Subcutaneous abdominal adipose tissue (tissue), 5 donors: ENCODE data around the gene SLC39A1.
A peak's percentile ranks its signal among the peaks of the same experiment; 100 is the strongest.

Experiments
- H3K27ac ChIP-seq: one replicate; pipeline ENCODE4 v1.7.0; 2013; ENCODE audit warnings: low read depth, mild to moderate bottlenecking, inconsistent platforms, low read length, moderate library complexity
- H3K27me3 ChIP-seq, 5 donors: one replicate each; pipeline ENCODE4 v1.7.0; 2013; ENCODE audit warnings: low read length in 5 of 5, inconsistent platforms in 1 of 5; ENCODE audit not compliant: control insufficient read depth in 5 of 5, insufficient read depth in 4 of 5
- H3K36me3 ChIP-seq, 5 donors: one replicate each; pipeline ENCODE4 v1.7.0; 2013; ENCODE audit warnings: low read length in 5 of 5; ENCODE audit not compliant: control insufficient read depth in 5 of 5, insufficient read depth in 5 of 5
- H3K4me1 ChIP-seq, 5 donors: one replicate each; pipeline ENCODE4 v1.7.0; 2013; ENCODE audit warnings: low read length in 5 of 5, mild to moderate bottlenecking in 3 of 5, moderate library complexity in 1 of 5; ENCODE audit not compliant: control insufficient read depth in 5 of 5, insufficient read depth in 5 of 5
- H3K4me3 ChIP-seq, 5 donors: one replicate each; pipeline ENCODE4 v1.7.0; 2013; ENCODE audit warnings: low read length in 5 of 5, low read depth in 1 of 5
- H3K9ac ChIP-seq, 5 donors: one replicate each; pipeline ENCODE4 v1.7.0; 2013; ENCODE audit warnings: low read length in 5 of 5, mild to moderate bottlenecking in 4 of 5, moderate library complexity in 3 of 5
- H3K9me3 ChIP-seq, 5 donors: one replicate each; pipeline ENCODE4 v1.7.0; 2013; ENCODE audit warnings: low read length in 5 of 5; ENCODE audit not compliant: control insufficient read depth in 5 of 5
- donor health status: healthy.
- donor health status: healthy.
- donor health status: healthy.
- donor health status: healthy.
- donor health status: healthy.

SLC39A1 gene

DNA sequence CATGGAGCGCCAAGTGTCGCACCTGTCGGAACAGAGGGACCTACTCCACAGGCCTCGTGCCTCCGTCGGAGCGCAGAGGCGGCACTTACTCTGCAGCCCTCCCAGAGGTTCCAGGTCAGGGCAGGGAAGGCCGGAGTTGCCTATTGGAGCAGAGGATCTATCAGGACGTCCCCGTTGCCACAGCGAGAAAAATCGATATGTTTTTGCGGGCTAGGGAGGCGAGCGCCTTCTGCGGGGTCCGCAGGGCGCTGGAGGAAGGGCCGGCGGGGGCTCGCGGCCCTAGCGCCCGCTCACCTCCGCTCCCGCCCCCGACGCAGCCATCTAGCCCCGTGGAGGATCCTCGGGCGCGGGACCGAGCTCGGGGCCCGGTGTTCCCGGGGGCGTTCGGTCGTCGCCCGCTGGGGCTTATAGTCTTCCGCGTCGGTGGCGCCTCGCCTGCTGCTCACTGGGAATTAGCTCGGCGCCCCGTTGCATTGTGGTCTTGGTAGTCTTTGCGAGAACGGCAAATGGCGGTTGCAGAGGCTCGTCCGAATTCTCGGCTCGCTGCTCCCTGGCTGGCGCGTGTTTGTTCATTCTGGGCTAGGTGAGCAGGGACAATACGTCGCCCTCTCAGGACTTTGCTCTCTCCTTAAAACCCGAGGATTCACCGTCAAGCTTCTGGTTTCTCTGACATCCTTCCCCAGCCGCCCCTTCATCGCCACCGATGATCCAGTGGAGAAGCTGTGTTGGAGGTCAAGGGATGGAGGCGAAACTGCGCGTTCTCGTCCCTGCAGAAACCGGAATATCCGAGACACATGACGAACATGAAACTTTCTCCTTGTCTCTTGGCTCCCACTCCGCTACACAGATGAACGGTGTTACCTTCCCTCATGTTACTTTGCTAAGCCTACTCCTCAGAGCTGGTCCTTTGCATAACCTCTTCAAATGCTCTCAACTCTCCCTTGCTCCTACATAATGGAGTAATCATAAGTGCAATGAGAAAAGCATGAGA lies 14.2 kb upstream of the SLC39A1 start, which contains the start of gene JTB:
TSS of gene JTB (minus strand) at position 425 of the 991 bp plus-strand sequence. CDS start at position 3, 422 bp downstream.
- H3K4me1 ChIP-seq, result peaks cover 0 to 35% (median 25%) of the 10 kb centered on the region in 5 donors
- H3K36me3 ChIP-seq, result peaks cover 5 to 35% (median 33%) of the 10 kb centered on the region in 5 donors
- no peaks in the 10 kb centered on the region for H3K9me3 ChIP-seq
- peak within 1 kb of the TSS; percentile 83 for H3K27ac ChIP-seq
- peak within 1 kb of the TSS; percentile 95 to 97 (median 96) for H3K4me3 ChIP-seq
- H3K9ac ChIP-seq, result peak within 1 kb of the TSS; percentile 89 to 99 (median 97)
- H3K27me3 ChIP-seq, result no peaks in the 10 kb centered on the region

DNA sequence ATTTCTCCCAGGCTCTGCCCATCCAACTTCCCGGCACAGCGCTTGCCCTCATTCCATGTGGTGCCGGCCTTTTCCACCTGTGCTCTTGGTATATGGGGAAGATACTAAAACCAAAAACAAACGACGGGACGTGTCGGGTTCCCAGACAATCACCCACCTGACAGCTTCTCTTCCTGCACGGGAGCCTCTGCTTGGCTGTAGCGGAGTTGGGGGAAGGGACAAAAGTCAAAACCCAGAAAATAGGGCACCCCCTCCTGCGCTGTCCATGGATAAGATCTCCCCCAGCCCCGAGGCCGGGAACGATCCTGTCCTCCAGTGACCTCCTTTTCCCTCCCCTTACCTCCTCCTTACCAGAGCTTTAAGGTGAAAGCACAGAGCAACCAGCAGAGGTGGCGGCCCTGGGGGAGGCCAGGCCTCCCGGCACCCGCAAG lies 13.5 kb upstream of the SLC39A1 start:
- Histone ChIP-seq H3K27me3 (no peaks in the 10 kb centered on the region), H3K9ac (peak overlapping the region; percentile 89 to 99 (median 97)), H3K4me1 (peaks cover 0 to 35% (median 25%) of the 10 kb centered on the region in 5 donors), H3K27ac (peak overlapping the region; percentile 83), H3K36me3 (peaks cover 5 to 32% (median 29%) of the 10 kb centered on the region in 5 donors), H3K9me3 (no peaks in the 10 kb centered on the region), H3K4me3 (peak overlapping the region; percentile 81 to 97 (median 96))

- H3K9me3 ChIP-seq, result no peaks in the 10 kb centered on the region
- no peak overlapping the region for H3K4me3 ChIP-seq
- H3K27ac ChIP-seq, result no peak overlapping the region
- peaks cover 0 to 34% (median 25%) of the 10 kb centered on the region in 5 donors for H3K4me1 ChIP-seq
- peaks cover 5 to 28% (median 27%) of the 10 kb centered on the region in 5 donors for H3K36me3 ChIP-seq
- H3K27me3 ChIP-seq, result no peaks in the 10 kb centered on the region
- no peak overlapping the region for H3K9ac ChIP-seq
Measured at GRCh38 chr1:153973525-153973924, 10.2 kb upstream of the SLC39A1 start.

GRCh38 chr1:153973071-153973470 lies 9.7 kb upstream of the SLC39A1 start:
- no peak overlapping the region for H3K9ac ChIP-seq
- H3K9me3 ChIP-seq, result no peaks in the 10 kb centered on the region
- H3K4me3 ChIP-seq, result no peak overlapping the region
- peaks cover 5 to 28% (median 27%) of the 10 kb centered on the region in 5 donors for H3K36me3 ChIP-seq
- H3K27me3 ChIP-seq, result no peaks in the 10 kb centered on the region
- no peak overlapping the region for H3K27ac ChIP-seq
- peaks cover 0 to 34% (median 26%) of the 10 kb centered on the region in 5 donors for H3K4me1 ChIP-seq

- Histone ChIP-seq H3K9me3 (no peaks in the 10 kb centered on the region), H3K36me3 (peaks cover 5 to 23% (median 21%) of the 10 kb centered on the region in 5 donors), H3K4me1 (peaks cover 0 to 31% (median 23%) of the 10 kb centered on the region in 5 donors), H3K27ac (no peak overlapping the region), H3K27me3 (no peaks in the 10 kb centered on the region), H3K4me3 (no peak overlapping the region), H3K9ac (no peak overlapping the region)
Measured at GRCh38 chr1:153970346-153970745, 7.0 kb upstream of the SLC39A1 start.

DNA sequence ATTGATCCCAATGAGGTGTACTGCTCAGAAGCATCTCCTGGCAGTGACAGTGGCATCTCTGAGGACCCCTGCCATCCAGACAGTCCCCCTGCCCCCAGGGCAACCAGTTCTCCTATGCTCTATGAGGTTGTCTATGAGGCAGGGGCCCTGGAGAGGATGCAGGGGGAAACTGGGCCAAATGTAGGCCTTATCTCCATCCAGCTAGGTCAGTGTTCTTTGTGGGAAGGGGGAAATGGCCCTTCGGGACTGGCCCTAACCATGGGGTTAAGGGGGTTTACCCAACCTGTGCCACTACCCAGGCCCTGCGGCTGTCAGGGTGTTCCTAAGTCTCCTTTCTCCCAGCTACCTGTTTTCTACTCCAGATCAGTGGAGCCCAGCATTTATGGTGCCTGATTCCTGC lies 5.6 kb upstream of the SLC39A1 start:
- no peaks in the 10 kb centered on the region for H3K9me3 ChIP-seq
- peak overlapping the region in 1 of 5 donors; percentile 78 for H3K4me3 ChIP-seq
- peaks cover 0 to 12% (median 11%) of the 10 kb centered on the region in 5 donors for H3K36me3 ChIP-seq
- peak overlapping the region in 1 of 5 donors; percentile 46 for H3K9ac ChIP-seq
- H3K27ac ChIP-seq, result no peak overlapping the region
- peaks cover 0 to 35% (median 27%) of the 10 kb centered on the region in 5 donors for H3K4me1 ChIP-seq
- H3K27me3 ChIP-seq, result no peaks in the 10 kb centered on the region

DNA sequence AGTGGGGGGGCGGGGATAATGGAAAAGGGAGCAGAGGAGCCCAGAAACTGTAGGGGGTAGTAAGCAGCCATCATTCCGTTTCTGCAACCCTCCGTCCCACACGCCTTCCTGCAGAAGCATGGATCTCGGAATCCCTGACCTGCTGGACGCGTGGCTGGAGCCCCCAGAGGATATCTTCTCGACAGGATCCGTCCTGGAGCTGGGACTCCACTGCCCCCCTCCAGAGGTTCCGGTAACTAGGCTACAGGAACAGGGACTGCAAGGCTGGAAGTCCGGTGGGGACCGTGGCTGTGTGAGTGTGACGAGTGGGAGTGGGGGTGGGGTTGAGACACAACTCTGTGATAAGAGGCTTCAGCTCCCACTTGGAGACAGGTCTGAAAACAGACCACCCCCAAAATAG lies 5.1 kb upstream of the SLC39A1 start:
- Histone ChIP-seq H3K27ac (peak overlapping the region; percentile 92), H3K9ac (peak overlapping the region in 2 of 5 donors; percentile 46 to 77), H3K36me3 (peaks cover 0 to 7% (median 5%) of the 10 kb centered on the region in 5 donors), H3K9me3 (no peaks in the 10 kb centered on the region), H3K27me3 (no peaks in the 10 kb centered on the region), H3K4me3 (peak overlapping the region; percentile 64 to 81 (median 78)), H3K4me1 (peaks cover 0 to 40% (median 30%) of the 10 kb centered on the region in 5 donors)

- peak overlapping the region; percentile 92 for H3K27ac ChIP-seq
Measured at GRCh38 chr1:153968000-153968363, 4.6 kb upstream of the SLC39A1 start.

GRCh38 chr1:153967107-153967999 lies 4.0 kb upstream of the SLC39A1 start, which contains the start of gene CREB3L4:
CREB3L4 (plus strand) TSS chr1:153967902; CDS start chr1:153968526, 624 bp downstream.
- Histone ChIP-seq H3K4me1 (peaks cover 4 to 49% (median 38%) of the 10 kb centered on the region in 5 donors), H3K9ac (peak within 1 kb of the TSS; percentile 65 to 77 (median 76)), H3K4me3 (peak within 1 kb of the TSS; percentile 64 to 81 (median 78)), H3K36me3 (no peaks in the 10 kb centered on the region), H3K27me3 (no peaks in the 10 kb centered on the region), H3K9me3 (no peaks in the 10 kb centered on the region), H3K27ac (peak within 1 kb of the TSS; percentile 92)

More at GRCh38 chr1:153968000-153968363, 4.6 kb upstream of the SLC39A1 start:
- Histone ChIP-seq H3K9me3 (no peaks in the 10 kb centered on the region), H3K4me1 (peaks cover 0 to 43% (median 32%) of the 10 kb centered on the region in 5 donors), H3K27me3 (no peaks in the 10 kb centered on the region), H3K36me3 (peaks cover 0 to 3% (median under 1%) of the 10 kb centered on the region in 5 donors), H3K9ac (peak overlapping the region; percentile 63 to 77 (median 76)), H3K4me3 (peak overlapping the region; percentile 64 to 81 (median 78))
